ENCODE results near the gene GALNT11. TPM values are rescaled to one million over a fixed set of nuclear protein-coding genes. Genes with fewer than 3 reads are reported as not detected.

GALNT11 gene
- total and polyA plus RNA-seq, 2 of the 4 experiments (the other 2 are of a cell fraction) = 24.4 to 29.3 TPM

GRCh38 chr7:152129682-152130081 lies 104.2 kb downstream of the GALNT11 start:
- Histone ChIP-seq H3K56ac (ENCODE audit: extremely low read depth, insufficient read depth, low read length) (no peak overlapping the region), H4K8ac (ENCODE audit: low read depth in 2 of 2, low read length in 2 of 2) (no peak overlapping the region), H3K27me3 (ENCODE audit: control insufficient read depth, insufficient read depth, low read length) (no peaks in the 10 kb centered on the region), H3K23ac (ENCODE audit: low read depth, low read length) (no peak overlapping the region), H2BK120ac (ENCODE audit: low read depth, low read length) (no peak overlapping the region), H3K79me1 (ENCODE audit: low read depth in 1 of 2, low read length in 2 of 2) (no peaks in the 10 kb centered on the region; a peak in 1 of 4 replicates), H3K4me2 (ENCODE audit: low read depth, low read length) (no peak overlapping the region), H3K9me1 (ENCODE audit: insufficient read depth, low read length) (no peaks in the 10 kb centered on the region), H2AFZ (replicated peaks; ENCODE audit: low read length, poor library complexity) (no peak overlapping the region), H2BK5ac (ENCODE audit: low read depth, low read length, poor library complexity, severe bottlenecking) (no peak overlapping the region), H2AK9ac (replicated peaks; ENCODE audit: low read depth, low read length, poor library complexity) (no peak overlapping the region), H3K14ac (replicated peaks; ENCODE audit: low read depth, low read length) (no peak overlapping the region), H2BK15ac (ENCODE audit: low read depth, low read length) (no peak overlapping the region), H3K27ac (ENCODE audit: insufficient read depth, low read length) (no peak overlapping the region), H3K9ac (ENCODE audit: low read depth, low read length) (no peak overlapping the region), H3K18ac (ENCODE audit: low read depth, low read length) (no peak overlapping the region), H2AK5ac (ENCODE audit: low read depth, low read length) (no peak overlapping the region), H3K4me1 (ENCODE audit: control insufficient read depth, insufficient read depth, low read length) (no peaks in the 10 kb centered on the region), H3K36me3 (ENCODE audit: control insufficient read depth, insufficient read depth, low read length) (peaks cover 53% of the 10 kb centered on the region), H4K20me1 (ENCODE audit: insufficient read depth, low read length) (0 out of 2 replicates have a peak, but pooled peaks cover 3% of the 10 kb centered on the region), H3K9me3 (ENCODE audit: control insufficient read depth, insufficient read depth, low read length) (no peaks in the 10 kb centered on the region; the same call in 1 of the 2 replicates), H4K5ac (ENCODE audit: low read depth, low read length) (no peak overlapping the region), H3K4ac (ENCODE audit: low read depth, low read length) (no peak overlapping the region), H4K91ac (ENCODE audit: insufficient read depth, low read depth, low read length) (no peak overlapping the region), H3K4me3 (ENCODE audit: insufficient read depth, low read depth, low read length) (no peak overlapping the region), H2BK20ac (ENCODE audit: low read depth, low read length) (no peak overlapping the region)
- ChIA-PET POLR2A (ENCODE audit: unreplicated experiment) (no interaction called here), CTCF (no interaction called here)
- no CpG with 5 or more reads among the region's 7 CpGs for WGBS, 2 experiments (ENCODE audit: extremely low coverage in 2 of 2, insufficient read length in 1 of 2)
- DNase-seq (no peak), ATAC-seq (ENCODE audit: low read depth) (no peak)
- intact Hi-C loops (cut with micrococcal nuclease) = no loop called here
- in situ Hi-C loops (cut with MboI; ENCODE audit: low sequenced_read_pairs) = no loop called here
- no TSS peak for BruUV-seq (replicated peaks)
- TF ChIP-seq RAD21 (IDR thresholded peaks at IDR 0.05; ENCODE audit: low read length) (no peak), MXI1 (IDR thresholded peaks at IDR 0.05; ENCODE audit: borderline replicate concordance, low read depth, low read length) (no peak), NFE2L2 (IDR thresholded peaks at IDR 0.05; ENCODE audit: low read depth, low read length) (no peak), FOS (IDR thresholded peaks at IDR 0.05; ENCODE audit: low read depth, low read length) (no peak), BHLHE40 (IDR thresholded peaks at IDR 0.05; ENCODE audit: low read depth, low read length) (no peak), CEBPB (IDR thresholded peaks at IDR 0.05; ENCODE audit: low read depth, low read length) (no peak), CHD1 (IDR thresholded peaks at IDR 0.05; ENCODE audit: low read depth, low read length) (no peak), CTCF (conservative IDR thresholded peaks at IDR 0.05; ENCODE audit: low read depth, low read length) (no peak), POLR2A (IDR thresholded peaks at IDR 0.05; ENCODE audit: low read depth, low read length) (no peak)
- TF ChIP-seq, protein P1, sequence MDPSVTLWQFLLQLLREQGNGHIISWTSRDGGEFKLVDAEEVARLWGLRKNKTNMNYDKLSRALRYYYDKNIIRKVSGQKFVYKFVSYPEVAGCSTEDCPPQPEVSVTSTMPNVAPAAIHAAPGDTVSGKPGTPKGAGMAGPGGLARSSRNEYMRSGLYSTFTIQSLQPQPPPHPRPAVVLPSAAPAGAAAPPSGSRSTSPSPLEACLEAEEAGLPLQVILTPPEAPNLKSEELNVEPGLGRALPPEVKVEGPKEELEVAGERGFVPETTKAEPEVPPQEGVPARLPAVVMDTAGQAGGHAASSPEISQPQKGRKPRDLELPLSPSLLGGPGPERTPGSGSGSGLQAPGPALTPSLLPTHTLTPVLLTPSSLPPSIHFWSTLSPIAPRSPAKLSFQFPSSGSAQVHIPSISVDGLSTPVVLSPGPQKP (IDR thresholded peaks at IDR 0.05; ENCODE audit: borderline replicate concordance, low read depth, low read length) = no peak
- dilution Hi-C loops (cut with HindIII; ENCODE audit: low sequenced_read_pairs, unreplicated experiment) = no loop called here

All from IMR-90 (cell line).